ENCODE measurements around the gene AAK1. TPM values are rescaled to one million over a fixed set of nuclear protein-coding genes. Genes with fewer than 3 reads are reported as not detected.

The AAK1 gene
- total RNA-seq, 2 donors from 2014 or later = 55.2 to 77.9 TPM

DNA sequence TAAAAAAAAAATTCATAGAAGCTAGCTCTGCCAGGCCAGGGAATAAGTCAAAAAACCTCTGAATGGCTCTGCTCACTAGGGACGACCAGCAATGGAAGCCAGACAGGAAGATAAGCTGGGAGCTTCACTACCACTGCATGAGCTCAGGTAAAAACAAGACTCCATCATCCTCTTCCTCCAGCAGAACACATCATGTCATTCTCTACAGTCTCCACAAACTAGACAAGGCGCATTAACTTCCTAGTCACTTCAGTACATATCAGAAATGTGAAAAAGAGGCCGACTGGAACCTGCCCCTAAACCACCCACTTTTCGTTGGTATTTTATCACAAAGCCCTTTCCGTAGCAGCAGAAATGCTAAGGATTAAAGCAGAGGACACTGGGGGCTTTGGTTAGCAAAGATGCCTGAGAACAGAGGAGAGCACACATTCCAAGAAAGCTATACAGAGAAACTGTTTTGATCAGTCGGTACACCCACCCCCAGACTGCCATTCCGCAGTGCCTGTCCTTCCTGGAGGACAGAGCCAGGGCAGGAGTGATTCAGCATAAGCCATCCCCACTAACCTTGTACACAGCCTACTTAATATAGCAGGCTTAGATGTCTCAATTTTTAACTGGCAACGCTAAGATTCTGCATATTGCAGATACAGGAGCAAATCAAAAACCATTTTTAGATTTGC, 53.4 kb downstream of the AAK1 start:
- no peak overlapping the region for H3K27ac ChIP-seq
- H3K27me3 ChIP-seq (replicated peaks; ENCODE audit: insufficient read depth) = no peaks in the 10 kb centered on the region
- no peak overlapping the region for H3K4me3 ChIP-seq
- TF ChIP-seq CTCF (IDR thresholded peaks at IDR 0.05) = no peak
- no peaks in the 10 kb centered on the region for H3K9me3 ChIP-seq
- ATAC-seq (ENCODE audit: insufficient number of reproducible peaks, low FRiP score, low read depth) = no peak
- no peaks in the 10 kb centered on the region for H3K36me3 ChIP-seq
- DNase-seq (ENCODE audit: low spot score) = no peak
- H3K4me1 ChIP-seq (ENCODE audit: control insufficient read depth in 1 of 2, low read depth in 2 of 2) = peaks cover 0 to 13% of the 10 kb centered on the region in 2 donors

- no peak for DNase-seq (ENCODE audit: low spot score)
These were observed 54.6 kb downstream of the AAK1 start for GRCh38 chr2:69588945-69589344.

GRCh38 chr2:69588403-69588802, 55.1 kb downstream of the AAK1 start:
- H3K4me1 ChIP-seq (ENCODE audit: control insufficient read depth in 1 of 2, low read depth in 2 of 2) = peaks cover 0 to 19% of the 10 kb centered on the region in 2 donors

More at GRCh38 chr2:69588945-69589344, 54.6 kb downstream of the AAK1 start:
- no peak for ATAC-seq (ENCODE audit: insufficient number of reproducible peaks, low FRiP score, low read depth)
- H3K9me3 ChIP-seq = no peaks in the 10 kb centered on the region
- no peaks in the 10 kb centered on the region for H3K36me3 ChIP-seq
- no peak for TF ChIP-seq CTCF (IDR thresholded peaks at IDR 0.05)
- H3K27ac ChIP-seq = no peak overlapping the region
- no peaks in the 10 kb centered on the region for H3K27me3 ChIP-seq (replicated peaks; ENCODE audit: insufficient read depth)
- H3K4me3 ChIP-seq = no peak overlapping the region
- peaks cover 0 to 16% of the 10 kb centered on the region in 2 donors for H3K4me1 ChIP-seq (ENCODE audit: control insufficient read depth in 1 of 2, low read depth in 2 of 2)

GRCh38 chr2:69585855-69586555, 57.5 kb downstream of the AAK1 start:
- Histone ChIP-seq H3K4me1 (ENCODE audit: control insufficient read depth in 1 of 2, low read depth in 2 of 2) (peaks cover 9 to 40% of the 10 kb centered on the region in 2 donors), H3K9me3 (no peaks in the 10 kb centered on the region), H3K27me3 (replicated peaks; ENCODE audit: insufficient read depth) (no peaks in the 10 kb centered on the region), H3K4me3 (no peak overlapping the region), H3K36me3 (no peaks in the 10 kb centered on the region), H3K27ac (no peak overlapping the region)
- ATAC-seq (ENCODE audit: insufficient number of reproducible peaks, low FRiP score, low read depth) (no peak), DNase-seq (ENCODE audit: low spot score) (no peak)
- TF ChIP-seq CTCF (IDR thresholded peaks at IDR 0.05) = no peak

More at GRCh38 chr2:69588403-69588802, 55.1 kb downstream of the AAK1 start:
- Histone ChIP-seq H3K9me3 (no peaks in the 10 kb centered on the region), H3K27ac (no peak overlapping the region), H3K27me3 (replicated peaks; ENCODE audit: insufficient read depth) (no peaks in the 10 kb centered on the region), H3K36me3 (no peaks in the 10 kb centered on the region), H3K4me3 (no peak overlapping the region)
- ATAC-seq (ENCODE audit: insufficient number of reproducible peaks, low FRiP score, low read depth) (no peak), DNase-seq (ENCODE audit: low spot score) (no peak)
- TF ChIP-seq CTCF (IDR thresholded peaks at IDR 0.05) = no peak

- no peak overlapping the region for H3K27ac ChIP-seq
- no peak overlapping the region for H3K4me3 ChIP-seq
- H3K4me1 ChIP-seq (ENCODE audit: control insufficient read depth in 1 of 2, low read depth in 2 of 2) = peaks cover 9 to 32% of the 10 kb centered on the region in 2 donors
- H3K36me3 ChIP-seq = no peaks in the 10 kb centered on the region
- H3K27me3 ChIP-seq (replicated peaks; ENCODE audit: insufficient read depth) = no peaks in the 10 kb centered on the region
- TF ChIP-seq CTCF (IDR thresholded peaks at IDR 0.05) = no peak
- H3K9me3 ChIP-seq = no peaks in the 10 kb centered on the region
- ATAC-seq (ENCODE audit: insufficient number of reproducible peaks, low FRiP score, low read depth) (no peak), DNase-seq (ENCODE audit: low spot score) (no peak)
These were observed 59.2 kb downstream of the AAK1 start for GRCh38 chr2:69584127-69584889.

Data from thoracic aorta (tissue), 2 donors.